ENCODE data around the gene LUZP2. TPM values are rescaled to one million over a fixed set of nuclear protein-coding genes. Genes with fewer than 3 reads are reported as not detected.

Gene LUZP2
- total and polyA plus RNA-seq, 2 of the 8 experiments (the other 6 are each of a cell fraction or from before 2014, with no cell fraction given): 0.79 to 1.5 TPM

GRCh38 chr11:24509114-24509513, 12.3 kb downstream of the LUZP2 start:
- FAIRE-seq (no peak), DNase-seq (ENCODE audit: low read depth in 1 of 2, low spot score in 2 of 2) (no peak)
- no peak overlapping the region for H3K4me3 ChIP-seq (ENCODE audit: extremely low read depth in 1 of 4, insufficient read depth in 2 of 4, low read depth in 3 of 4, low read length in 4 of 4)
- no peak overlapping the region for H2BK20ac ChIP-seq (ENCODE audit: low read length)
- H3K27me3 ChIP-seq (replicated peaks in 1 of 4; ENCODE audit: control insufficient read depth in 3 of 4, extremely low read depth in 1 of 4, insufficient read depth in 3 of 4, low read length in 3 of 4): no peaks in the 10 kb centered on the region
- H3K4ac ChIP-seq (replicated peaks; ENCODE audit: insufficient read length, low read depth, low read length): no peak overlapping the region
- WGBS, 2 experiments (ENCODE audit: extremely low coverage in 1 of 2, insufficient coverage in 1 of 2, insufficient read length in 1 of 2, insufficient replicate concordance in 2 of 2, low coverage in 1 of 2, low lambda C conversion rate in 2 of 2, missing lambda C conversion rate in 1 of 2): 85% methylated on average over 3 of the region's 3 CpGs; no CpG with 5 or more reads in 1 of the 2 experiments
- H4K91ac ChIP-seq (replicated peaks; ENCODE audit: insufficient read length, low read length): no peak overlapping the region
- H3K79me2 ChIP-seq (ENCODE audit: control insufficient read depth in 1 of 2, insufficient read depth in 2 of 2, low read length in 2 of 2): no peaks in the 10 kb centered on the region; a peak in 1 of 4 replicates
- no peaks in the 10 kb centered on the region for H3K23me2 ChIP-seq (ENCODE audit: low read depth, low read length)
- H3K18ac ChIP-seq (ENCODE audit: extremely low read depth, low read length): no peak overlapping the region
- H3K23ac ChIP-seq (ENCODE audit: insufficient read length): no peak overlapping the region
- no peak overlapping the region for H2BK12ac ChIP-seq (ENCODE audit: low read depth, low read length)
- POLR2A ChIA-PET (ENCODE audit: partially characterized antibody): no interaction called here
- no peak overlapping the region for H3K27ac ChIP-seq (ENCODE audit: low read depth, low read length)
- no peaks in the 10 kb centered on the region for H3K36me3 ChIP-seq (ENCODE audit: control insufficient read depth in 2 of 4, insufficient read depth in 4 of 4, low read length in 3 of 4)
- CTCF ChIA-PET (ENCODE audit: partially characterized antibody): no interaction called here
- H2BK15ac ChIP-seq (ENCODE audit: low read length): no peak overlapping the region
- no peak overlapping the region for H3K14ac ChIP-seq (ENCODE audit: insufficient read length)
- H2BK5ac ChIP-seq (ENCODE audit: low read depth, low read length): no peak overlapping the region
- no peak overlapping the region; the same call in 1 of the 2 replicates for H4K8ac ChIP-seq (ENCODE audit: extremely low read depth, insufficient read depth, low read length)
- H2AFZ ChIP-seq (ENCODE audit: low read length): no peak overlapping the region
- TF ChIP-seq FOSL1 (IDR thresholded peaks at IDR 0.05; ENCODE audit: insufficient read depth, low read depth, low read length): no peak
- no peak for TF ChIP-seq CBX8 (IDR thresholded peaks at IDR 0.05; ENCODE audit: borderline replicate concordance, low read depth, low read length)
- TF ChIP-seq CHD1 (IDR thresholded peaks at IDR 0.05; ENCODE audit: low read depth, low read length): no peak
- TF ChIP-seq HDAC6 (IDR thresholded peaks at IDR 0.05; ENCODE audit: low read depth, low read length): no peak
- no peaks in the 10 kb centered on the region; a peak in 1 of 7 replicates for H3K4me1 ChIP-seq (replicated peaks in 1 of 4; ENCODE audit: control insufficient read depth in 3 of 4, insufficient read depth in 4 of 4, low read length in 3 of 4)
- H3K9ac ChIP-seq (replicated peaks in 1 of 4; ENCODE audit: extremely low read depth in 1 of 4, low read depth in 3 of 4, low read length in 3 of 4): no peak overlapping the region
- no peak overlapping the region for H2AK5ac ChIP-seq (ENCODE audit: low read depth, low read length)
- no peaks in the 10 kb centered on the region for H3K79me1 ChIP-seq (ENCODE audit: low read depth, low read length)
- no peaks in the 10 kb centered on the region for H3K9me3 ChIP-seq (ENCODE audit: insufficient read depth in 2 of 2, low read depth in 1 of 2, low read length in 1 of 2)
- H3K56ac ChIP-seq (replicated peaks; ENCODE audit: insufficient read length, low read depth, low read length): no peak overlapping the region
- no peak overlapping the region for H3K4me2 ChIP-seq (ENCODE audit: insufficient read depth in 1 of 2, low read depth in 2 of 2, low read length in 2 of 2)
- H4K20me1 ChIP-seq (replicated peaks in 1 of 2; ENCODE audit: control insufficient read depth in 1 of 2, insufficient read depth in 2 of 2, low read length in 2 of 2): no peaks in the 10 kb centered on the region
- H4K5ac ChIP-seq (ENCODE audit: insufficient read length, low read depth, low read length): no peak overlapping the region
- H2BK120ac ChIP-seq (replicated peaks; ENCODE audit: low read depth, low read length): no peak overlapping the region

All from H1 (cell line).